ENCODE measurements around the gene KRTAP12-1. TPM values are rescaled to one million over a fixed set of nuclear protein-coding genes. Genes with fewer than 3 reads are reported as not detected.

The KRTAP12-1 gene
- total and polyA plus RNA-seq, 2 donors (not counting 1 experiment from before 2014, with no cell fraction given), result not detected

GRCh38 chr21:44720170-44720569, 38.2 kb upstream of the KRTAP12-1 start:
- Histone ChIP-seq H3K36me3 (replicated peaks in 1 of 2; ENCODE audit: control extremely low read depth in 1 of 2, control insufficient read depth in 1 of 2, extremely low read depth in 1 of 2, insufficient read depth in 2 of 2, low read length in 1 of 2) (no peaks in the 10 kb centered on the region), H3K9ac (ENCODE audit: low read length) (no peak overlapping the region), H3K9me3 (ENCODE audit: control extremely low read depth in 1 of 3, control insufficient read depth in 2 of 3, insufficient read depth in 1 of 3, low read length in 2 of 3) (peaks cover 0 to 9% (median 0%) of the 10 kb centered on the region in 3 donors), H3K79me2 (ENCODE audit: control insufficient read depth, insufficient read depth, low read length) (no peaks in the 10 kb centered on the region), H4K20me1 (ENCODE audit: control insufficient read depth, insufficient read depth, low read length, poor library complexity, severe bottlenecking) (no peaks in the 10 kb centered on the region), H2AFZ (ENCODE audit: insufficient read depth, low read depth, low read length, poor library complexity, severe bottlenecking) (no peak overlapping the region), H3K27me3 (replicated peaks in 1 of 4; ENCODE audit: control extremely low read depth in 1 of 4, control insufficient read depth in 3 of 4, insufficient read depth in 4 of 4, low read length in 3 of 4) (peaks cover 0 to 36% (median 19%) of the 10 kb centered on the region in 4 experiments), H3K27ac (ENCODE audit: low read length in 2 of 2) (no peak overlapping the region), H3K4me3 (ENCODE audit: control extremely low read depth in 1 of 5, extremely low read depth in 1 of 5, insufficient read depth in 1 of 5, low read depth in 2 of 5, low read length in 4 of 5) (no peak overlapping the region), H3K4me2 (replicated peaks; ENCODE audit: low read depth, low read length, poor library complexity, severe bottlenecking) (no peak overlapping the region), H3K4me1 (ENCODE audit: control insufficient read depth in 2 of 2, insufficient read depth in 2 of 2, low read length in 2 of 2) (peaks cover 11 to 12% of the 10 kb centered on the region in 2 donors)
- TF ChIP-seq EZH2 (IDR thresholded peaks at IDR 0.05; ENCODE audit: borderline replicate concordance, insufficient read depth, low read depth, low read length, poor library complexity, severe bottlenecking) (no peak), CTCF (IDR thresholded peaks at IDR 0.05) (no peak)
- 80% methylated on average over 1 of the region's 2 CpGs for WGBS (ENCODE audit: insufficient coverage)
- Mint-ChIP-seq H3K9me3 (ENCODE audit: insufficient read depth) (peaks cover 3% of the 10 kb centered on the region), H3K27ac (no peak overlapping the region), H3K4me3 (no peak overlapping the region), H3K4me1 (peaks cover 6% of the 10 kb centered on the region), H3K27me3 (peaks cover 77% of the 10 kb centered on the region)
- CTCF ChIA-PET, result interaction anchor here (0.8 kb wide), 1 partner anchor 38 kb away, joined by 3 read pairs; no protein-coding TSS in a partner anchor
- intact Hi-C loops (cut with micrococcal nuclease), result no loop called here
- DNase-seq (no peak), ATAC-seq (ENCODE audit: low read depth) (no peak)
- POLR2A ChIA-PET, result no interaction called here

- ATAC-seq (ENCODE audit: low read depth), result no peak
- H3K9ac ChIP-seq (ENCODE audit: low read length), result no peak overlapping the region
- H3K4me1 ChIP-seq (ENCODE audit: control insufficient read depth in 2 of 2, insufficient read depth in 2 of 2, low read length in 2 of 2), result peaks cover 4 to 7% of the 10 kb centered on the region in 2 donors
- no peak overlapping the region for H3K27ac Mint-ChIP-seq
- no peak overlapping the region for H3K4me2 ChIP-seq (replicated peaks; ENCODE audit: low read depth, low read length, poor library complexity, severe bottlenecking)
- ChIA-PET POLR2A (no interaction called here), CTCF (no interaction called here)
- H3K9me3 ChIP-seq (ENCODE audit: control extremely low read depth in 1 of 3, control insufficient read depth in 2 of 3, insufficient read depth in 1 of 3, low read length in 2 of 3), result peaks cover 0 to 8% (median 0%) of the 10 kb centered on the region in 3 donors
- no peak overlapping the region for H3K4me3 Mint-ChIP-seq
- DNase-seq, result no peak
- TF ChIP-seq CTCF (IDR thresholded peaks at IDR 0.05) (no peak), EZH2 (IDR thresholded peaks at IDR 0.05; ENCODE audit: borderline replicate concordance, insufficient read depth, low read depth, low read length, poor library complexity, severe bottlenecking) (no peak)
- peaks cover 0 to 32% (median 18%) of the 10 kb centered on the region in 4 experiments for H3K27me3 ChIP-seq (replicated peaks in 1 of 4; ENCODE audit: control extremely low read depth in 1 of 4, control insufficient read depth in 3 of 4, insufficient read depth in 4 of 4, low read length in 3 of 4)
- H4K20me1 ChIP-seq (ENCODE audit: control insufficient read depth, insufficient read depth, low read length, poor library complexity, severe bottlenecking), result no peaks in the 10 kb centered on the region
- H3K4me1 Mint-ChIP-seq, result peaks cover 10% of the 10 kb centered on the region
- H3K27me3 Mint-ChIP-seq, result peaks cover 82% of the 10 kb centered on the region
- no peaks in the 10 kb centered on the region for H3K36me3 ChIP-seq (replicated peaks in 1 of 2; ENCODE audit: control extremely low read depth in 1 of 2, control insufficient read depth in 1 of 2, extremely low read depth in 1 of 2, insufficient read depth in 2 of 2, low read length in 1 of 2)
- intact Hi-C loops (cut with micrococcal nuclease), result no loop called here
- no peak overlapping the region for H3K4me3 ChIP-seq (ENCODE audit: control extremely low read depth in 1 of 5, extremely low read depth in 1 of 5, insufficient read depth in 1 of 5, low read depth in 2 of 5, low read length in 4 of 5)
- no peak overlapping the region for H2AFZ ChIP-seq (ENCODE audit: insufficient read depth, low read depth, low read length, poor library complexity, severe bottlenecking)
- no peaks in the 10 kb centered on the region for H3K79me2 ChIP-seq (ENCODE audit: control insufficient read depth, insufficient read depth, low read length)
- peaks cover 3% of the 10 kb centered on the region for H3K9me3 Mint-ChIP-seq (ENCODE audit: insufficient read depth)
- H3K27ac ChIP-seq (ENCODE audit: low read length in 2 of 2), result no peak overlapping the region
- 52% methylated on average over 5 of the region's 6 CpGs for WGBS (ENCODE audit: insufficient coverage)
These were observed 36.6 kb upstream of the KRTAP12-1 start for GRCh38 chr21:44718571-44718970.
